ENCODE data around the gene TLR9.

- TF ChIP-seq, protein P1, sequence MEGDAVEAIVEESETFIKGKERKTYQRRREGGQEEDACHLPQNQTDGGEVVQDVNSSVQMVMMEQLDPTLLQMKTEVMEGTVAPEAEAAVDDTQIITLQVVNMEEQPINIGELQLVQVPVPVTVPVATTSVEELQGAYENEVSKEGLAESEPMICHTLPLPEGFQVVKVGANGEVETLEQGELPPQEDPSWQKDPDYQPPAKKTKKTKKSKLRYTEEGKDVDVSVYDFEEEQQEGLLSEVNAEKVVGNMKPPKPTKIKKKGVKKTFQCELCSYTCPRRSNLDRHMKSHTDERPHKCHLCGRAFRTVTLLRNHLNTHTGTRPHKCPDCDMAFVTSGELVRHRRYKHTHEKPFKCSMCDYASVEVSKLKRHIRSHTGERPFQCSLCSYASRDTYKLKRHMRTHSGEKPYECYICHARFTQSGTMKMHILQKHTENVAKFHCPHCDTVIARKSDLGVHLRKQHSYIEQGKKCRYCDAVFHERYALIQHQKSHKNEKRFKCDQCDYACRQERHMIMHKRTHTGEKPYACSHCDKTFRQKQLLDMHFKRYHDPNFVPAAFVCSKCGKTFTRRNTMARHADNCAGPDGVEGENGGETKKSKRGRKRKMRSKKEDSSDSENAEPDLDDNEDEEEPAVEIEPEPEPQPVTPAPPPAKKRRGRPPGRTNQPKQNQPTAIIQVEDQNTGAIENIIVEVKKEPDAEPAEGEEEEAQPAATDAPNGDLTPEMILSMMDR (IDR thresholded peaks at IDR 0.05), result no peak
- TF ChIP-seq POLR2A (IDR thresholded peaks at IDR 0.05), result no peak
Observed at GRCh38 chr3:52205727-52206372, 19.6 kb downstream of the TLR9 start.
